Caki2 (cell line): ENCODE results near the gene WNT3. TPM values are rescaled to one million over a fixed set of nuclear protein-coding genes. Genes with fewer than 3 reads are reported as not detected.

ENCODE experiments used
- DNase-seq: peaks from one replicate; pipeline ENCODE4 v3.0.0-alpha.2; 2015; ENCODE audit warnings: low read depth
- in situ Hi-C: cut with HindIII; loops from 2 replicates; pipeline ENCODE4 v1.10.0; 2016; ENCODE audit warnings: low sequenced_read_pairs, low pct_unique_long_range_greater_than_20kb, mixed read lengths
- total RNA-seq: library from RNA; depleted of rRNA; stranded (reverse); fragments of >200 nt; shearing (Covaris generic); gene quantifications from 2 replicates; pipeline ENCODE4 v1.2.3, GENCODE V29; 2014; ENCODE audit warnings: low replicate concordance; rRNA removed

WNT3 gene
- 4.0 and 4.5 TPM in 2 replicates for total RNA-seq

- in situ Hi-C loops: no loop called here
- DNase-seq: no peak
Observed at GRCh38 chr17:46818316-46818928, at the start of gene WNT3. WNT3 (minus strand) TSS chr17:46818692; CDS start chr17:46818597, 95 bp downstream.

GRCh38 chr17:46866747-46867146, 48.3 kb upstream of the WNT3 start:
- in situ Hi-C loops: no loop called here
- DNase-seq: no peak

- in situ Hi-C loops: no loop called here
Observed at GRCh38 chr17:46866325-46866724, 47.8 kb upstream of the WNT3 start.

GRCh38 chr17:46865100-46865499, 46.6 kb upstream of the WNT3 start:
- in situ Hi-C loops: no loop called here
- DNase-seq: no peak

More at GRCh38 chr17:46866325-46866724, 47.8 kb upstream of the WNT3 start:
- no peak for DNase-seq

- no peak for DNase-seq
- in situ Hi-C loops: no loop called here
Observed at GRCh38 chr17:46863383-46864121, 45.1 kb upstream of the WNT3 start.

- DNase-seq: no peak
- in situ Hi-C loops: no loop called here
Observed at GRCh38 chr17:46862949-46863348, 44.5 kb upstream of the WNT3 start.

- in situ Hi-C loops: no loop called here
- no peak for DNase-seq
Observed at GRCh38 chr17:46859996-46860395, 41.5 kb upstream of the WNT3 start.

- DNase-seq: no peak
- in situ Hi-C loops: no loop called here
Observed at GRCh38 chr17:46857600-46857999, 39.1 kb upstream of the WNT3 start.

GRCh38 chr17:46854948-46855347, 36.5 kb upstream of the WNT3 start:
- no peak for DNase-seq
- in situ Hi-C loops: no loop called here

GRCh38 chr17:46854515-46854914, 36.0 kb upstream of the WNT3 start:
- DNase-seq: no peak
- in situ Hi-C loops: no loop called here

- no peak for DNase-seq
- in situ Hi-C loops: no loop called here
Observed at GRCh38 chr17:46853896-46854444, 35.5 kb upstream of the WNT3 start.

- in situ Hi-C loops: no loop called here
Observed at GRCh38 chr17:46851029-46851741, 32.7 kb upstream of the WNT3 start, which contains the start of gene WNT9B. WNT9B (plus strand) TSS chr17:46851583; CDS start chr17:46851639, 56 bp downstream.

GRCh38 chr17:46850688-46851028, 32.2 kb upstream of the WNT3 start:
- DNase-seq: no peak
- in situ Hi-C loops: no loop called here

More at GRCh38 chr17:46851029-46851741, 32.7 kb upstream of the WNT3 start, which contains the start of gene WNT9B:
- DNase-seq: peak; percentile 30

- in situ Hi-C loops: no loop called here
Observed at GRCh38 chr17:46848534-46848933, 30.0 kb upstream of the WNT3 start.

GRCh38 chr17:46847204-46848191, 29.0 kb upstream of the WNT3 start:
- in situ Hi-C loops: no loop called here
- no peak for DNase-seq

More at GRCh38 chr17:46848534-46848933, 30.0 kb upstream of the WNT3 start:
- no peak for DNase-seq

- no peak for DNase-seq
- in situ Hi-C loops: no loop called here
Observed at GRCh38 chr17:46842835-46843234, 24.3 kb upstream of the WNT3 start.

- DNase-seq: no peak
- in situ Hi-C loops: no loop called here
Observed at GRCh38 chr17:46841561-46842379, 23.3 kb upstream of the WNT3 start.
